Measurements from ENCODE around the gene ZNF101.

The ZNF101 gene

GRCh38 chr19:19668230-19669012 lies at the start of gene ZNF101:
ZNF101 (plus strand) TSS chr19:19668839; CDS start chr19:19668964, 125 bp downstream.
- in situ Hi-C loops (cut with HindIII; ENCODE audit: low pct_unique_long_range_greater_than_20kb, low sequenced_read_pairs), result no loop called here
- DNase-seq (ENCODE audit: low read depth in 1 of 2, low spot score in 1 of 2), result peak; percentile 78 to 95
- no peak for TF ChIP-seq JUND (IDR thresholded peaks at IDR 0.05; ENCODE audit: low read depth)

- no peak for TF ChIP-seq JUND (IDR thresholded peaks at IDR 0.05; ENCODE audit: low read depth)
- in situ Hi-C loops (cut with HindIII; ENCODE audit: low pct_unique_long_range_greater_than_20kb, low sequenced_read_pairs), result no loop called here
- no peak for DNase-seq (ENCODE audit: low read depth in 1 of 2, low spot score in 1 of 2)
Observed at GRCh38 chr19:19619181-19619848, 49.3 kb upstream of the ZNF101 start.

- no peak for TF ChIP-seq JUND (IDR thresholded peaks at IDR 0.05; ENCODE audit: low read depth)
- in situ Hi-C loops (cut with HindIII; ENCODE audit: low pct_unique_long_range_greater_than_20kb, low sequenced_read_pairs), result no loop called here
- no peak for DNase-seq (ENCODE audit: low read depth in 1 of 2, low spot score in 1 of 2)
Observed at GRCh38 chr19:19619849-19620210, 48.8 kb upstream of the ZNF101 start.

GRCh38 chr19:19623383-19623782 lies 45.3 kb upstream of the ZNF101 start:
- in situ Hi-C loops (cut with HindIII; ENCODE audit: low pct_unique_long_range_greater_than_20kb, low sequenced_read_pairs), result no loop called here
- no peak for DNase-seq (ENCODE audit: low read depth in 1 of 2, low spot score in 1 of 2)
- no peak for TF ChIP-seq JUND (IDR thresholded peaks at IDR 0.05; ENCODE audit: low read depth)

- no peak for TF ChIP-seq JUND (IDR thresholded peaks at IDR 0.05; ENCODE audit: low read depth)
Observed at GRCh38 chr19:19624032-19624570, 44.5 kb upstream of the ZNF101 start.

GRCh38 chr19:19626516-19627472 lies 41.8 kb upstream of the ZNF101 start:
- no peak for TF ChIP-seq JUND (IDR thresholded peaks at IDR 0.05; ENCODE audit: low read depth)
- in situ Hi-C loops (cut with HindIII; ENCODE audit: low pct_unique_long_range_greater_than_20kb, low sequenced_read_pairs), result no loop called here
- no peak for DNase-seq (ENCODE audit: low read depth in 1 of 2, low spot score in 1 of 2)

More at GRCh38 chr19:19624032-19624570, 44.5 kb upstream of the ZNF101 start:
- in situ Hi-C loops (cut with HindIII; ENCODE audit: low pct_unique_long_range_greater_than_20kb, low sequenced_read_pairs), result no loop called here
- DNase-seq (ENCODE audit: low read depth in 1 of 2, low spot score in 1 of 2), result no peak

GRCh38 chr19:19627621-19628500 lies 40.8 kb upstream of the ZNF101 start, which contains the start of gene LPAR2:
LPAR2 (minus strand) TSS chr19:19628220; CDS start chr19:19627275, 945 bp downstream.
- in situ Hi-C loops (cut with HindIII; ENCODE audit: low pct_unique_long_range_greater_than_20kb, low sequenced_read_pairs), result no loop called here
- TF ChIP-seq JUND (IDR thresholded peaks at IDR 0.05; ENCODE audit: low read depth), result no peak
- peak; percentile 82 to 93 for DNase-seq (ENCODE audit: low read depth in 1 of 2, low spot score in 1 of 2)

GRCh38 chr19:19628501-19629134 lies 40.0 kb upstream of the ZNF101 start:
- no peak for DNase-seq (ENCODE audit: low read depth in 1 of 2, low spot score in 1 of 2)
- in situ Hi-C loops (cut with HindIII; ENCODE audit: low pct_unique_long_range_greater_than_20kb, low sequenced_read_pairs), result no loop called here
- TF ChIP-seq JUND (IDR thresholded peaks at IDR 0.05; ENCODE audit: low read depth), result no peak

GRCh38 chr19:19630062-19630414 lies 38.6 kb upstream of the ZNF101 start:
- TF ChIP-seq JUND (IDR thresholded peaks at IDR 0.05; ENCODE audit: low read depth), result no peak
- in situ Hi-C loops (cut with HindIII; ENCODE audit: low pct_unique_long_range_greater_than_20kb, low sequenced_read_pairs), result no loop called here
- no peak for DNase-seq (ENCODE audit: low read depth in 1 of 2, low spot score in 1 of 2)

- no peak for TF ChIP-seq JUND (IDR thresholded peaks at IDR 0.05; ENCODE audit: low read depth)
- in situ Hi-C loops (cut with HindIII; ENCODE audit: low pct_unique_long_range_greater_than_20kb, low sequenced_read_pairs), result no loop called here
Observed at GRCh38 chr19:19630426-19630825, 38.2 kb upstream of the ZNF101 start.

GRCh38 chr19:19631346-19631745 lies 37.3 kb upstream of the ZNF101 start:
- no peak for DNase-seq (ENCODE audit: low read depth in 1 of 2, low spot score in 1 of 2)
- TF ChIP-seq JUND (IDR thresholded peaks at IDR 0.05; ENCODE audit: low read depth), result no peak
- in situ Hi-C loops (cut with HindIII; ENCODE audit: low pct_unique_long_range_greater_than_20kb, low sequenced_read_pairs), result no loop called here

More at GRCh38 chr19:19630426-19630825, 38.2 kb upstream of the ZNF101 start:
- no peak for DNase-seq (ENCODE audit: low read depth in 1 of 2, low spot score in 1 of 2)
